Measurements from ENCODE around the gene MACC1. TPM values are rescaled to one million over a fixed set of nuclear protein-coding genes. Genes with fewer than 3 reads are reported as not detected.

The MACC1 gene
- total and polyA plus RNA-seq, 2 donors (not counting 1 experiment from before 2014, with no cell fraction given): 0.92 to 6.2 TPM

DNA sequence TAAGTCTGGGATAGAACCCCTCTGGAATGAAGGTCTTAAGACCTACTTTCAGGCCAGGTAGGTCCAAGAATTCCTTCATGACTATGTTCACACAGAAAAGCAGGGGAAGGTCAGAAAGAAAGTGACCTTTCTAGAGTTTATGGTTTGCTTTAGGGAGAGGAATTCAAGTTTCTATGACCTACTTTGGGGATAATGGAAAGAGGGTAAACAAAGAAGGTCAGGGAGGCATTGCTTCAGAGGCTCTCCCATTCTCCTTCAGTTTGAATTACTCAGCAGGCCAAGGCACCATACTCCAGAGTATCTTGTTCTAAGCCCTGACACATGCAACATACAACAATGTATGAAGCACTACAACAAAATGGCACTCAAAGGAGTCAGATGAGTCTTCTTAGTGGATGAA, 11.5 kb upstream of the MACC1 start:
- intact Hi-C loops (cut with micrococcal nuclease): no loop called here
- Mint-ChIP-seq H3K4me3 (no peak overlapping the region), H3K9me3 (ENCODE audit: insufficient read depth) (no peaks in the 10 kb centered on the region), H3K27me3 (no peaks in the 10 kb centered on the region), H3K4me1 (peaks cover 5% of the 10 kb centered on the region), H3K27ac (no peak overlapping the region)
- H3K9ac ChIP-seq (ENCODE audit: low read length): no peak overlapping the region
- peaks cover 0 to 3% of the 10 kb centered on the region in 2 donors for H3K4me1 ChIP-seq (ENCODE audit: control insufficient read depth in 2 of 2, insufficient read depth in 2 of 2, low read length in 2 of 2)
- no peaks in the 10 kb centered on the region for H4K20me1 ChIP-seq (ENCODE audit: control insufficient read depth, insufficient read depth, low read length, poor library complexity, severe bottlenecking)
- no peak overlapping the region for H3K4me2 ChIP-seq (replicated peaks; ENCODE audit: low read depth, low read length, poor library complexity, severe bottlenecking)
- no peak overlapping the region for H2AFZ ChIP-seq (ENCODE audit: insufficient read depth, low read depth, low read length, poor library complexity, severe bottlenecking)
- H3K4me3 ChIP-seq (ENCODE audit: control extremely low read depth in 1 of 5, extremely low read depth in 1 of 5, insufficient read depth in 1 of 5, low read depth in 2 of 5, low read length in 4 of 5): no peak overlapping the region
- H3K79me2 ChIP-seq (ENCODE audit: control insufficient read depth, insufficient read depth, low read length): no peaks in the 10 kb centered on the region
- H3K27ac ChIP-seq (ENCODE audit: low read length in 2 of 2): no peak overlapping the region
- H3K36me3 ChIP-seq (replicated peaks in 1 of 2; ENCODE audit: control extremely low read depth in 1 of 2, control insufficient read depth in 1 of 2, extremely low read depth in 1 of 2, insufficient read depth in 2 of 2, low read length in 1 of 2): no peaks in the 10 kb centered on the region
- ChIA-PET POLR2A (no interaction called here), CTCF (no interaction called here)
- no peaks in the 10 kb centered on the region for H3K9me3 ChIP-seq (ENCODE audit: control extremely low read depth in 1 of 3, control insufficient read depth in 2 of 3, insufficient read depth in 1 of 3, low read length in 2 of 3)
- ATAC-seq (ENCODE audit: low read depth): no peak
- no peak for DNase-seq
- TF ChIP-seq, protein P1, sequence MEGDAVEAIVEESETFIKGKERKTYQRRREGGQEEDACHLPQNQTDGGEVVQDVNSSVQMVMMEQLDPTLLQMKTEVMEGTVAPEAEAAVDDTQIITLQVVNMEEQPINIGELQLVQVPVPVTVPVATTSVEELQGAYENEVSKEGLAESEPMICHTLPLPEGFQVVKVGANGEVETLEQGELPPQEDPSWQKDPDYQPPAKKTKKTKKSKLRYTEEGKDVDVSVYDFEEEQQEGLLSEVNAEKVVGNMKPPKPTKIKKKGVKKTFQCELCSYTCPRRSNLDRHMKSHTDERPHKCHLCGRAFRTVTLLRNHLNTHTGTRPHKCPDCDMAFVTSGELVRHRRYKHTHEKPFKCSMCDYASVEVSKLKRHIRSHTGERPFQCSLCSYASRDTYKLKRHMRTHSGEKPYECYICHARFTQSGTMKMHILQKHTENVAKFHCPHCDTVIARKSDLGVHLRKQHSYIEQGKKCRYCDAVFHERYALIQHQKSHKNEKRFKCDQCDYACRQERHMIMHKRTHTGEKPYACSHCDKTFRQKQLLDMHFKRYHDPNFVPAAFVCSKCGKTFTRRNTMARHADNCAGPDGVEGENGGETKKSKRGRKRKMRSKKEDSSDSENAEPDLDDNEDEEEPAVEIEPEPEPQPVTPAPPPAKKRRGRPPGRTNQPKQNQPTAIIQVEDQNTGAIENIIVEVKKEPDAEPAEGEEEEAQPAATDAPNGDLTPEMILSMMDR (IDR thresholded peaks at IDR 0.05): no peak
- TF ChIP-seq EZH2 (IDR thresholded peaks at IDR 0.05; ENCODE audit: borderline replicate concordance, insufficient read depth, low read depth, low read length, poor library complexity, severe bottlenecking): no peak
- no peaks in the 10 kb centered on the region for H3K27me3 ChIP-seq (replicated peaks in 1 of 4; ENCODE audit: control extremely low read depth in 1 of 4, control insufficient read depth in 3 of 4, insufficient read depth in 4 of 4, low read length in 3 of 4)

DNA sequence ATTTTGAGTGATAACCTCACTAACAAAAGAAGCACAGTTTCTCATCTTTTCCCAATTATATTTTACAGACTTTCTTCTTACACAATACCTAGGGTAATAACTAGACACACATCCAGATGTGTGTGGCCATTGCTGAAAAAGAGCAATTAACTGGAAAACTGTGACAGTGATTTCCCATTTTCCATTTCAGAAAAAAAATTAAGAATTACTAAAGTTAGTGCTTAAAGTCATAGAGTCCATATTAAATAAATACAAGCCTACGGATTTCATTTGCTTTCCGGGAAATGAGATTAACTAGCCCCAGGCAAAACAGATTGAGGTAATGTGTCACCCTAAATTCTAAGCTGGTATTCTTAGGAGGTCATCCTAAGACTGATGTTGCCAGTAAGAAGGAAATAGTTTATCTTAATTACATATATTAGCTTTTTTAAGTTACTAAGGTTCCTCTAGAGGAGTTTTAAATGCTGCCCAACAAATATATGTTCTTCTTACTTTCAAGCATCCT, 10.2 kb upstream of the MACC1 start:
- ATAC-seq (ENCODE audit: low read depth): no peak
- no peak overlapping the region for H3K27ac Mint-ChIP-seq
- POLR2A ChIA-PET: no interaction called here

More for the DNA sequence above, 10.2 kb upstream of the MACC1 start:
- no peak overlapping the region for H2AFZ ChIP-seq (ENCODE audit: insufficient read depth, low read depth, low read length, poor library complexity, severe bottlenecking)
- H4K20me1 ChIP-seq (ENCODE audit: control insufficient read depth, insufficient read depth, low read length, poor library complexity, severe bottlenecking): no peaks in the 10 kb centered on the region
- Mint-ChIP-seq H3K4me3 (no peak overlapping the region), H3K27me3 (no peaks in the 10 kb centered on the region), H3K9me3 (ENCODE audit: insufficient read depth) (no peaks in the 10 kb centered on the region), H3K4me1 (no peaks in the 10 kb centered on the region)
- CTCF ChIA-PET: no interaction called here
- H3K27ac ChIP-seq (ENCODE audit: low read length in 2 of 2): no peak overlapping the region
- WGBS (ENCODE audit: insufficient coverage): no CpG with 5 or more reads among the region's 2 CpGs
- no peaks in the 10 kb centered on the region for H3K79me2 ChIP-seq (ENCODE audit: control insufficient read depth, insufficient read depth, low read length)
- no peak for DNase-seq
- intact Hi-C loops (cut with micrococcal nuclease): no loop called here
- H3K27me3 ChIP-seq (replicated peaks in 1 of 4; ENCODE audit: control extremely low read depth in 1 of 4, control insufficient read depth in 3 of 4, insufficient read depth in 4 of 4, low read length in 3 of 4): no peaks in the 10 kb centered on the region
- no peak overlapping the region for H3K4me3 ChIP-seq (ENCODE audit: control extremely low read depth in 1 of 5, extremely low read depth in 1 of 5, insufficient read depth in 1 of 5, low read depth in 2 of 5, low read length in 4 of 5)
- no peaks in the 10 kb centered on the region for H3K4me1 ChIP-seq (ENCODE audit: control insufficient read depth in 2 of 2, insufficient read depth in 2 of 2, low read length in 2 of 2)
- no peak overlapping the region for H3K4me2 ChIP-seq (replicated peaks; ENCODE audit: low read depth, low read length, poor library complexity, severe bottlenecking)
- H3K36me3 ChIP-seq (replicated peaks in 1 of 2; ENCODE audit: control extremely low read depth in 1 of 2, control insufficient read depth in 1 of 2, extremely low read depth in 1 of 2, insufficient read depth in 2 of 2, low read length in 1 of 2): no peaks in the 10 kb centered on the region
- H3K9ac ChIP-seq (ENCODE audit: low read length): no peak overlapping the region
- H3K9me3 ChIP-seq (ENCODE audit: control extremely low read depth in 1 of 3, control insufficient read depth in 2 of 3, insufficient read depth in 1 of 3, low read length in 2 of 3): no peaks in the 10 kb centered on the region
- TF ChIP-seq, protein P1 (IDR thresholded peaks at IDR 0.05): no peak
- no peak for TF ChIP-seq EZH2 (IDR thresholded peaks at IDR 0.05; ENCODE audit: borderline replicate concordance, insufficient read depth, low read depth, low read length, poor library complexity, severe bottlenecking)
